Measurements from ENCODE around the gene PHACTR1.
"Not testable (repeated sequence)": the region's sequence is repeated elsewhere in the genome, so short reads cannot be mapped to it uniquely, and the experiment has no call there.

Gene PHACTR1

DNA sequence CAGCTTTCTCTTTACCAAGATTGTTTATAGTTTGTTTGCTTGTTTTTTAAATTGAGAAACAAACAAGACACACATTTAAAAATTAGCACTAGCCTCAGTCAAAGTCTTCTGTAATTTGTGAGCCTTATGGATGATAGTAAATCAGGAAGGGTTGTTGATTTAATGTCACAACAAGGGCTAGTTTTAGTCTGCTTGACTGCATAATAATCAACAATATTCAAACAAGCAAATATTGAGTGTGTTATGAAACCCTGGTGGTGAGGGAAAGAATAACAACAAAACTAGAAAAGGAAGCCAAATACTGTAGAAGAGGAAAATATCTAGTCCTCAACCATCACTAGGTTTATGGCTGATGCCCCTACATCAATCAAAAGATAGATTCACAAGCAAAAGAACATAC lies 383.2 kb downstream of the PHACTR1 start:
- no peak for DNase-seq (ENCODE audit: low read depth in 1 of 2, low spot score in 1 of 2)

- DNase-seq (ENCODE audit: low read depth in 1 of 2, low spot score in 1 of 2) = no peak
Measured at GRCh38 chr6:13101409-13101808, 384.8 kb downstream of the PHACTR1 start.

GRCh38 chr6:13101985-13102384 lies 385.4 kb downstream of the PHACTR1 start:
- no peak for DNase-seq (ENCODE audit: low read depth in 1 of 2, low spot score in 1 of 2)

DNA sequence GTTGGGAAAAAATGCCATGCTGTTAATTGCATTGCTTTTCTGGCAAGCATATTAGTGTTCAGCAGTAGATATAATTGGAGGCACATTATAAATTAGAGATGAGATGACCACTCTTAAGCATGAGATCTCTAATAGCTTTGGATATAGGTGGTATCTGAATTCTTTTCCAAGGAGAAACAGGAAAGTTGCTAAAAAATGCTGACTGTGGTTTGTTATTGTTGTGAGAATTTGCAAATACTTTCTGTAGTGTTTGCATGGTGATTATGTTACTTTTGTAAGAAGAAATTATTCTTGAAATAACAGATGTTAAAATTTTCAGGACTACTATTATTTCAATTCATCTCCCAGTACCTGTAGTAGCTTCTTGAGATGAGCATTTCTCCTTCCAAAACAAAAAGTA lies 386.6 kb downstream of the PHACTR1 start:
- no peak for DNase-seq (ENCODE audit: low read depth in 1 of 2, low spot score in 1 of 2)

- no peak for DNase-seq (ENCODE audit: low read depth in 1 of 2, low spot score in 1 of 2)
Measured at GRCh38 chr6:13105139-13105538, 388.6 kb downstream of the PHACTR1 start.

GRCh38 chr6:13112921-13113320 lies 396.4 kb downstream of the PHACTR1 start:
- DNase-seq (ENCODE audit: low read depth in 1 of 2, low spot score in 1 of 2) = no peak

DNA sequence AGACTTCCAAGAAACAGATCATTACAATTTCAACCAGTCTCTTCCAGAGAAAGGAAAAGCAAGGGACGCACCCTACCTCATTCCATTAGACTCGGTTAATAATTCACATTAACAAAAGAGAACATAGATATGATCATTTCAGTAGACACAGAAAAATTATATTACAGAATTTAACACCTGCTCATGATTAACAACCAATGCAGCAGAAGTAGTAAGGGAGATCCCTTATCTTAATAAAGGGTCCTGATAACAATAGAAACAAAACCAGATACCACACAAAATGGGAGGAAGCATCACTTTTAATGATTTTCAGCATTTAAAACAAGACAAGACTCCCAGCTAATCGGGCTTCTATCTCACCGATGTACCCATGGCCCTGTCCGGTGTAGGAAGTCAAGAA lies 396.8 kb downstream of the PHACTR1 start:
- no peak for DNase-seq (ENCODE audit: low read depth in 1 of 2, low spot score in 1 of 2)

- DNase-seq (ENCODE audit: low read depth in 1 of 2, low spot score in 1 of 2) = no peak
Measured at GRCh38 chr6:13113981-13114593, 397.5 kb downstream of the PHACTR1 start.

DNA sequence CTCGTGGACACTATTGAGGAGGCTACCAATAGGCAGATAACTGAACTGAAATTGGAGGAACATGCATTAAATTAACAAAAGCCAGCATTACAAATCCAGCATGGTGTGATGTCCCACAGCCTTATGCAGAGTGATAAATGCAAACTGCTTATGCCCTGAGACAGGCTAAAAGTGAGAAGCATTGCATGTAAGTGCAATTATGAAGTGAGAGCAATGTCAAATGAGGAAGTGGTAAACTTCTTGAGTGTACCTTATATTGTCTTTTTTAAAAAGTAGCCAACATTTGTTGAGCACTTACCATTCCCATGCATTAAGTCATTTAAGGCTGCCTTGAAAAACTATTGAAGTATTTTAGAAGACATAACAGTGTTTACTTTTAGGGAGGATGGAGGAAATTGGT lies 399.6 kb downstream of the PHACTR1 start:
- DNase-seq (ENCODE audit: low read depth in 1 of 2, low spot score in 1 of 2) = no peak

DNA sequence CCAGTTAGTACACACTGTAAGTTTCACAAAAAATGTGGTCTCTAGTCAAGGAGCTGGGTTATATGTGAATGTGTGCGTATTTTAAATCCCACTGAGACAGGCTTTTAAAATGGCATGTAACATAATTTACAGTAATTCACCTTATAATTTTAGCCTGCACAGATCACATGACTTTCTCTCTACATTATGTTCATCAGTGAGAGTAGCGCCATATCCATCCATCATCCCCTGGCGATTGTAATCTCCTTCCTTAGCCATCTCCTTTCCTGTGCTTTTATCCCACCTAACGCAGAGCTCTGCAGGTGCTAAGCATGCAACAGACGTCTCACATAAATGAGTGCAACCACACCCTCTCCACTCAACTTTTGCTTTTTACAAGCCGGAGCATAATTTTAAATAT lies 401.0 kb downstream of the PHACTR1 start:
- DNase-seq (ENCODE audit: low read depth in 1 of 2, low spot score in 1 of 2) = no peak

GRCh38 chr6:13119549-13119948 lies 403.0 kb downstream of the PHACTR1 start:
- DNase-seq (ENCODE audit: low read depth in 1 of 2, low spot score in 1 of 2) = no peak

DNA sequence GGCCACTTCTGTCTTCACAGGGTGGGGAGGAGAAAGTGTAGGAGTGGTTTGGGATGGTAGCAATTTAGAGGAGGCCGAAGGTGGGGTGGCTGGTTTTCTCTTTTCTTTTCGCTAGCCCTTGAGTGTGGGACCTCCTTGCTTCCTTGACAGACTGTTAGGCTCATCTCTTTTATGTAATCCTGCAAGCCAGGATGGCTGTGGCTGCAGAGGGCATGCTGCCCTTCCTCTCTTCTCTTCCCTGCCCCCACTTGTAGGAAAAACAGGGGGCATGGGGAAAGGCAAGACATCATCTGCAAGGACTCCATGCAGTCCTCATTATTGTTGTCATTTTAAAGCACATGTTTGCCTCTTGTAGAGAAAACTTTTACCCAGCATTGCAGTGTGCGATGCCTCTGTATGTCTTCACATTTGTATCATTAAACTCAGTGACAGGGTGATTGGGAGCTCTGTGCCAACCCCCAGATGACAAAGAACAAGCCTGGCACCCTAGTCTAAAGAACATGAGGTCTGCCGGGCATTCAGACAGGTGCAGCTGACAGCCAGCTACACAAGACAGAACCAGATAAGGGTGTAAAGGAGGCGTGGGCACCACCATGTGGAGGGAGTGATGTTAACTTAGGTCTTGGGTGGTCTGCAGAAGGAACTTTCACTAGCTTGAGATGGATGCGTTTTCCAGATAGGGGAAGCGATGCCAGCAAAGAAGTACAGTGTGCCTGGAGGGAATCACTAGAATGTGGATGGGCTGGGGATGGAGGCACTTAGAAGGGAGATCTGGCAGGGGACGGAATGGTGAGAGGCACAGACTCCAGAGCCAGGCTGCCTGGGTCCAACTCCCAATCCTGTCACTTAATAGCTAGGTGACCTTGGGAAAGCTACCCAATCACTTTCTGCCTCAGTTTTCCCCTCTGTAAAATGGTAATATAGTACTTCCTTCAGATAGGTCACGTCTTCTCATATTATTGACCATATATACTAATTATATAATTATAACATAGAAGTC lies 404.2 kb downstream of the PHACTR1 start:
- DNase-seq (ENCODE audit: low read depth in 1 of 2, low spot score in 1 of 2) = no peak

GRCh38 chr6:13124131-13124530 lies 407.6 kb downstream of the PHACTR1 start:
- DNase-seq (ENCODE audit: low read depth in 1 of 2, low spot score in 1 of 2) = no peak

DNA sequence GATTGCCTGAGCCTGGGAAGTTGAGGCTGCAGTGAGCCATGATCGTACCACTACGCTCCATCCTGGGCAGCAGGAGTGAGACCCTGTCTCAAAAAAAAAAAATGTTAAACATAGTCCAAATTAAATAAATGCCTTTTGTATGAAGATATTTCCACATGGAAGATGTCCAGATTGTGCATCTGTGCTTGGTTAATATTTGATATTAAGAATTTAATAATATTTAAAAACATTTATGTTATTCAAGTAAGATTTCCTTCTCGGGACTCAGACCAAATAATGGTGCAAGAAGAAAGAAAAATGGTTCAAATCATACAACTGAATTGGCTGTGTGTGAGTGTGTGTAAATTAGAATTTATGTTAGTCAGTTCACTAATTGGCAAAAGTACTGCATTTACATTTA lies 409.3 kb downstream of the PHACTR1 start:
- DNase-seq (ENCODE audit: low read depth in 1 of 2, low spot score in 1 of 2) = no peak

DNA sequence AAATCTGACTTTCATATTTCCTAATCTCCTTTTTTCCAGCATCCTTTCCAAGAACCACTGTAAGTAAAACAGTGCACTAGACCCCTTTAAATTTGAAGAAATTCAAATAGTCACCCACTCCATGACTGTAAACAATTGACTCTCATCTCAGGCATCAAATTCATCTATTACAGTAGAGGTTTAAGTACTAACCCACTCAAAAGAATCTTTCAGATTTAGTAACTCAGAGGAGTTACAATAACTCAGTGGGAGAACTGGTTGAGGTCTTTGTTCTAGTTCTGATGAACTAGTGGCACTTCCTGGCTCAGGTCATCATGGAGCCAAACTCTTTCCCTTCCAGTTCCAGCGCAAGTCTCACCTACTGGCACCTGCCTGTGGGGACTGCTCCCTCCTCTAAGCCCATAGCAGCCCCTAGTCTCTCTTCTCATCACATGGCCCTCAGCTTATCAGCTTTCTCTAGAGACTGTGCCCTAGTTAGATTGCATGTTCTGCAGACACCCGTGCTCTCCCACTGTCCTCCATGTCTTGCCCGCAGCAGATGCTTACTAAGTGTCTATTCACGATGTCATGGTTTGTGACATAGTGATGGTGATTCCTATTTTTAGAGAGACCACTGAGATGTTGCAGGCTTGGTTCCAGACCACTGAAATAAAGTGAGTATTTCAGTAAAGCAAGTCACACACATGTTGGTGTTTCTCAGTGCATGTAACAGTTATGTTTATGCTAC lies 415.5 kb downstream of the PHACTR1 start:
- no peak for DNase-seq (ENCODE audit: low read depth in 1 of 2, low spot score in 1 of 2)

GRCh38 chr6:13133894-13134293 lies 417.3 kb downstream of the PHACTR1 start:
- not testable (repeated sequence) for DNase-seq (ENCODE audit: low read depth in 1 of 2, low spot score in 1 of 2)

GRCh38 chr6:13135152-13135551 lies 418.6 kb downstream of the PHACTR1 start:
- no peak for DNase-seq (ENCODE audit: low read depth in 1 of 2, low spot score in 1 of 2)

- no peak for DNase-seq (ENCODE audit: low read depth in 1 of 2, low spot score in 1 of 2)
Measured at GRCh38 chr6:13139119-13139518, 422.6 kb downstream of the PHACTR1 start.

DNA sequence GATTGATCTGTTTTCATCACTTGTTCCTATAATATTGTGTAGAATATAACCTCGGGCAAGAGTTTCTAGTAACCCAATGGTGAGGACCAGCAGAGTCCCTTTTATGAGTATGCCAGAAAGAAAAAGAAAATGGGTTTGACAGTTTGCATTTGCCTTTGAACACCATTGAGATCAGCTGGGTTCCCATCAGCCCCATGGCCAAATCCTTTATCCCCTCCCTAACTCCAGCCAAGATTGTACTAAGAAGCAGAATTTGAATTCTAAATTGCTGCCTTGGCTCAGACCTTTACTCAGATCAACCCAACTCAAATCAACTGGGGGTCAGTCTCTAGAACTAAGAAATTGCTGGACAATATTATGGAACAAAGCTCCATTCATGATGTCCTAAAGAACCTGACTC lies 424.4 kb downstream of the PHACTR1 start:
- no peak for DNase-seq (ENCODE audit: low read depth in 1 of 2, low spot score in 1 of 2)

DNA sequence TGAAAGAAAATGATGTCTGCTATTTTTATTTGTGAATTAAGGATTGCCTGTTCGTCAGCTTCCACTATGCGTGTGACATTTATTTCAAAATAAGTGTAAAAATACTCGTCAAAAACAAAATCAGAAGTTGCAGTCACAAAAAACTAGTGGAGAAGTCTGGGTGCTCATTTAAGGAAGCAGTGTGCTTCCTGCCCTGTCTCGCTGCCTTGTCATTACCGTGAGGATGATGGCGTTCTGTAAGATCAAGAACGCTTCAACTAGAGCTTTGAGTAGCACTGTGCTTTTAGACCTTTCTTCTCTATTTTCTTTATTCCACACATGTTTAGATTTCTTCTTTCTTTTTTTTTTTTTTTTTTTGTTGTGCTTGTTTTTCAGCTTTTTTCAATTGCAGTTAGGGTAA lies 424.8 kb downstream of the PHACTR1 start:
- no peak for DNase-seq (ENCODE audit: low read depth in 1 of 2, low spot score in 1 of 2)

GRCh38 chr6:13142611-13143010 lies 426.0 kb downstream of the PHACTR1 start:
- DNase-seq (ENCODE audit: low read depth in 1 of 2, low spot score in 1 of 2) = no peak

- DNase-seq (ENCODE audit: low read depth in 1 of 2, low spot score in 1 of 2) = no peak
Measured at GRCh38 chr6:13146442-13146841, 429.9 kb downstream of the PHACTR1 start.

Measured in activated T-helper 1 cell treated with anti-CD3 and anti-CD28 coated beads, Interleukin-2, amount 50 U/mL, for 16 hours (primary cell).